ENCODE data around the gene PIGU. TPM values are rescaled to one million over a fixed set of nuclear protein-coding genes. Genes with fewer than 3 reads are reported as not detected.

PIGU gene
- total RNA-seq, 1 donor, result 9.0 TPM

- no peaks in the 10 kb centered on the region for H3K27me3 ChIP-seq (ENCODE audit: insufficient read depth, low read length)
- no peak overlapping the region for H2AFZ ChIP-seq (ENCODE audit: low read length)
- peak; percentile 31 for DNase-seq (ENCODE audit: insufficient read length, low spot score, missing footprints)
- no peak overlapping the region for H3K4me3 ChIP-seq (ENCODE audit: insufficient read depth, low read length)
- H4K20me1 ChIP-seq (ENCODE audit: insufficient read depth, low read length), result no peaks in the 10 kb centered on the region
- no peak overlapping the region for H3K4me2 ChIP-seq (ENCODE audit: insufficient read depth, low read length)
- no peaks in the 10 kb centered on the region for H3K79me2 ChIP-seq (ENCODE audit: insufficient read depth, low read length)
- H3K4me1 ChIP-seq (ENCODE audit: insufficient read depth, low read length), result peaks cover 6% of the 10 kb centered on the region
- H3K36me3 ChIP-seq (ENCODE audit: insufficient read depth, low read length), result no peaks in the 10 kb centered on the region
- H3K9me3 ChIP-seq (ENCODE audit: low read depth, low read length), result no peaks in the 10 kb centered on the region
- TF ChIP-seq CTCF (IDR thresholded peaks at IDR 0.05; ENCODE audit: extremely low read depth, low read depth, low read length), result no peak
- H3K27ac ChIP-seq (ENCODE audit: low read depth, low read length), result no peak overlapping the region
Measured at GRCh38 chr20:34622821-34623451, 54.0 kb downstream of the PIGU start.

- Histone ChIP-seq H3K36me3 (ENCODE audit: insufficient read depth, low read length) (no peaks in the 10 kb centered on the region), H3K79me2 (ENCODE audit: insufficient read depth, low read length) (no peaks in the 10 kb centered on the region), H3K4me3 (ENCODE audit: insufficient read depth, low read length) (no peak overlapping the region), H4K20me1 (ENCODE audit: insufficient read depth, low read length) (no peaks in the 10 kb centered on the region), H2AFZ (ENCODE audit: low read length) (no peak overlapping the region), H3K9me3 (ENCODE audit: low read depth, low read length) (no peaks in the 10 kb centered on the region), H3K4me1 (ENCODE audit: insufficient read depth, low read length) (peaks cover 6% of the 10 kb centered on the region), H3K27ac (ENCODE audit: low read depth, low read length) (no peak overlapping the region), H3K27me3 (ENCODE audit: insufficient read depth, low read length) (no peaks in the 10 kb centered on the region), H3K4me2 (ENCODE audit: insufficient read depth, low read length) (no peak overlapping the region)
- TF ChIP-seq CTCF (IDR thresholded peaks at IDR 0.05; ENCODE audit: extremely low read depth, low read depth, low read length), result no peak
- DNase-seq (ENCODE audit: insufficient read length, low spot score, missing footprints), result peak; percentile 72
Measured at GRCh38 chr20:34621383-34622367, 55.2 kb downstream of the PIGU start.

GRCh38 chr20:34621036-34621343 lies 55.9 kb downstream of the PIGU start:
- no peak overlapping the region for H3K4me2 ChIP-seq (ENCODE audit: insufficient read depth, low read length)
- H4K20me1 ChIP-seq (ENCODE audit: insufficient read depth, low read length), result no peaks in the 10 kb centered on the region

More at GRCh38 chr20:34621036-34621343, 55.9 kb downstream of the PIGU start:
- Histone ChIP-seq H3K4me3 (ENCODE audit: insufficient read depth, low read length) (no peak overlapping the region), H3K4me1 (ENCODE audit: insufficient read depth, low read length) (peaks cover 6% of the 10 kb centered on the region), H3K79me2 (ENCODE audit: insufficient read depth, low read length) (no peaks in the 10 kb centered on the region), H3K27me3 (ENCODE audit: insufficient read depth, low read length) (no peaks in the 10 kb centered on the region), H3K9me3 (ENCODE audit: low read depth, low read length) (no peaks in the 10 kb centered on the region), H2AFZ (ENCODE audit: low read length) (no peak overlapping the region), H3K36me3 (ENCODE audit: insufficient read depth, low read length) (no peaks in the 10 kb centered on the region), H3K27ac (ENCODE audit: low read depth, low read length) (no peak overlapping the region)
- DNase-seq (ENCODE audit: insufficient read length, low spot score, missing footprints), result no peak
- no peak for TF ChIP-seq CTCF (IDR thresholded peaks at IDR 0.05; ENCODE audit: extremely low read depth, low read depth, low read length)

Measured in osteoblast (primary cell).